D721Med (cell line): Measurements from ENCODE around the gene MSI2.

ENCODE experiments used
- DNase-seq: peaks from one replicate; pipeline ENCODE4 v3.0.0; 2011; ENCODE audit warnings: low spot score; ENCODE audit not compliant: insufficient read length
- FAIRE-seq: peaks from 2 replicates; lab custom pipeline; 2011; peaks lifted over from hg19 to GRCh38; lab: Jason Lieb, UNC
- CTCF ChIP-seq: IDR thresholded peaks from 2 replicates; pipeline ENCODE4 v1.5.1; 2012; ENCODE audit warnings: mild to moderate bottlenecking, control low read depth; ENCODE audit not compliant: insufficient read depth; ENCODE audit errors: missing control alignments

Gene MSI2

GRCh38 chr17:57357830-57358430 lies 101.6 kb downstream of the MSI2 start:
- TF ChIP-seq CTCF = no peak
- DNase-seq = no peak
- no peak for FAIRE-seq

GRCh38 chr17:57360266-57360665 lies 103.9 kb downstream of the MSI2 start:
- no peak for TF ChIP-seq CTCF
- DNase-seq = no peak
- FAIRE-seq = no peak

- FAIRE-seq = no peak
- no peak for DNase-seq
- TF ChIP-seq CTCF = no peak
Measured at GRCh38 chr17:57362797-57363556, 106.7 kb downstream of the MSI2 start.

GRCh38 chr17:57363580-57363979 lies 107.3 kb downstream of the MSI2 start:
- no peak for TF ChIP-seq CTCF
- FAIRE-seq (no peak), DNase-seq (no peak)

- FAIRE-seq = no peak
Measured at GRCh38 chr17:57363998-57364643, 107.8 kb downstream of the MSI2 start.

GRCh38 chr17:57365420-57365819 lies 109.1 kb downstream of the MSI2 start:
- FAIRE-seq (no peak), DNase-seq (no peak)
- no peak for TF ChIP-seq CTCF

More at GRCh38 chr17:57363998-57364643, 107.8 kb downstream of the MSI2 start:
- no peak for DNase-seq
- no peak for TF ChIP-seq CTCF
